ENCODE data around the gene CPHXL2.

CPHXL2 gene

DNA sequence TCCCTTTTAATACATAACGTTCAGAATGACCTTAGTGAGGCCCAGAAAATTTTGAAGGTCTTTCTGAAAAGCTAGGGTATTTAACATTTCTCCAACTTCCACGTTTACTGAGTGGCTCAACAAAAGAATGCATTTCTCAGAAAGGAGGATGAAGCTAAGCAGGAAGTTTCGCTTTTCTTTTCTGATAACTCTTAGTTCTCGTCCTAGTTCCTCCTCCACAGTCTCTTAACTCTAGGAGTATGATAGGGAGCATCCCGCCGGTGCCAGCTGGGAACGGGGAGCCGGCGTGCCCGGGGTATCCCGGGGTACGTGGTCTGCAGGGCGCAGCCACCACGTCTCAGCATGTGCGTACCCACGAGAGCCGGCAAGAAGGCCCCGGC is 29.7 kb downstream of the CPHXL2 start:
- no peak for TF ChIP-seq CTCF (IDR thresholded peaks at IDR 0.05; ENCODE audit: low read depth, low read length)
- no peak for DNase-seq (ENCODE audit: extremely low read depth, low read depth)

- no peak for DNase-seq (ENCODE audit: extremely low read depth, low read depth)
- no peak for TF ChIP-seq CTCF (IDR thresholded peaks at IDR 0.05; ENCODE audit: low read depth, low read length)
Measured at GRCh38 chr16:75644240-75645012, 32.4 kb downstream of the CPHXL2 start.

DNA sequence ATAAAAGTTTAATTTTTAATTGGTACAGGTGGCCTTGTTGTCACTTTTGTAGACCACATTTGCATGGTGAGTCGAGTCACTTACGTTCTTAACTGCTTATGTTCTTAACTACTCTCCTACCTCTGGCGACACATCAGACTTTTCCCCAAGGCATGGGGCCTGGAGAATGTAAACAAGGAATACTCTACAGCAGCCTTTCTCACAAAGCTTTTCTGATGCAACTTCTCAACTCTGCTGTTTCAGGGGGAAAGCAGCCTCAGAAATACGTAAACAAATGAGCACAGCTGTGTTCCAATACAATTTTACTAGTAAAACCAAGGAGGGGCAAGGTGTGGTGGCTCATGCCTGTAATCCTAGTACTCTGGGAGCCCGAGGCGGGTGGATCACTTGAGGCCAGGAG is 36.2 kb downstream of the CPHXL2 start:
- no peak for DNase-seq (ENCODE audit: extremely low read depth, low read depth)
- no peak for TF ChIP-seq CTCF (IDR thresholded peaks at IDR 0.05; ENCODE audit: low read depth, low read length)

- no peak for TF ChIP-seq CTCF (IDR thresholded peaks at IDR 0.05; ENCODE audit: low read depth, low read length)
- DNase-seq (ENCODE audit: extremely low read depth, low read depth): no peak
Measured at GRCh38 chr16:75635036-75635435, 41.8 kb downstream of the CPHXL2 start.

DNA sequence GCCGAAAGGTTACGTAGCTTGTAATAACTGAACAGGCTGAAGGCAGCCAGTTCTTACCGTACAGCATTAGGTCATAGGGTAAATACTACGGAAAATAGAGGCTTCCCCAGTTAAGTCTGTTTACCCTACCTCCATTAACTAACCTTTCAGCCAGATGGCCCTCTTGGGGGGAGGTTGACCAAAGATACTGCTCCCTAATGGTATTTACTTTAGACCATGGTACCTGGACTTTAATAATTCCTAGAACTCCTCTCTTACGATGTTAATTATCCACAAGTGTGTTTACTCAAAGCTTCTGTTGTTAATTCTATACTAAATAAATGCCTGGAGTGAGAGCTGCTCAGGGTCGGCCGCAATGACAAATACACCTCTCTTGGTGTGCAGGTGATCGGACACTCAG is 44.0 kb downstream of the CPHXL2 start:
- TF ChIP-seq CTCF (IDR thresholded peaks at IDR 0.05; ENCODE audit: low read depth, low read length): no peak
- no peak for DNase-seq (ENCODE audit: extremely low read depth, low read depth)

- TF ChIP-seq CTCF (IDR thresholded peaks at IDR 0.05; ENCODE audit: low read depth, low read length): no peak
- no peak for DNase-seq (ENCODE audit: extremely low read depth, low read depth)
Measured at GRCh38 chr16:75630052-75630451, 46.8 kb downstream of the CPHXL2 start.

DNA sequence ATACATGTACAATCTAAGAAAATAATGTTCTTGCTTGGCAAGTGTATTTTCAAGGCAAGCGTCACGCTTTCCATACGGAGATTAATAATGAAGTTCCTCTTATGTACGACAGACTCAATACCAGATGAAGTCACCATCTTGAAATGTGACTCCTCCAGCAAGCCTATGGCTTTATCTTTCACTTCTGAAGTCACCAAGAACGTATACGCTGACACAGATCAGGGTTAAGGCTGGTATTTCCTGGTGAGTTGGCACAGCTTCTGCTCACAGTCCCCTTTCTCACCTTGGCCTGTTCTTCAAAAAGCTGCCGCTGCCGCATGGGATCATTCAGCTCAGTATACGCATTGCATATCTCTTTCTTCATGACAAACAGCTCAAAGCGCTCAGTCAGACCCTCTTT is 47.7 kb downstream of the CPHXL2 start:
- no peak for DNase-seq (ENCODE audit: extremely low read depth, low read depth)
- TF ChIP-seq CTCF (IDR thresholded peaks at IDR 0.05; ENCODE audit: low read depth, low read length): no peak

Data from AG09319 (cell line).